HG02981 (cell line): Measurements from ENCODE around the gene ZMIZ1.

Source experiments
- ATAC-seq: cut with Tn5 transposase; IDR thresholded peaks from one replicate; pipeline ENCODE4 v1.9.1; 2021; ENCODE audit warnings: mild to moderate bottlenecking, moderate library complexity; ENCODE audit not compliant: unreplicated experiment

The ZMIZ1 gene

GRCh38 chr10:79068562-79069324 is at the start of gene ZMIZ1:
ZMIZ1 (plus strand) TSS chr10:79068966; CDS start chr10:79201633, 132,667 bp downstream.
- ATAC-seq = peak; percentile 52

GRCh38 chr10:79019441-79020014 is 49.2 kb upstream of the ZMIZ1 start:
- ATAC-seq = no peak

- ATAC-seq = no peak
Observed at GRCh38 chr10:79020015-79020491, 48.7 kb upstream of the ZMIZ1 start.

DNA sequence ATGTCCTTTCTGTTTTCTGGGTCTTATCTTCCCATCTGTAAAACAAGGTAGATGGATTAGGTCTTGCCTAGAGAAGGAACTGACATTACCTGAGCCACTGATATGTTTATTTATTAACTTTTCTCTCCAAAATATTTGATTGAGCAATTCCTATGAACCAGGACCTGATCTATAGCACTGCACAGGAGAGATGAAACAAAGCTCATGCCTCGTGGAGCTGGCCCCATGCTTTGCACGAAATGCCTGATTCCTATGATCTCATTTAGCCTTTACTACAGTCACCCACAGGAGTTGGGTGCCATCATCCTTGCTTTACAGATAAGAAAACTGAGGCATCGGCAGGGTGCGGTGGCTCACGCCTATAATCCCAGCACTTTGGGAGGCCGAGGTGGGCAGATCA is 48.2 kb upstream of the ZMIZ1 start:
- ATAC-seq = no peak

DNA sequence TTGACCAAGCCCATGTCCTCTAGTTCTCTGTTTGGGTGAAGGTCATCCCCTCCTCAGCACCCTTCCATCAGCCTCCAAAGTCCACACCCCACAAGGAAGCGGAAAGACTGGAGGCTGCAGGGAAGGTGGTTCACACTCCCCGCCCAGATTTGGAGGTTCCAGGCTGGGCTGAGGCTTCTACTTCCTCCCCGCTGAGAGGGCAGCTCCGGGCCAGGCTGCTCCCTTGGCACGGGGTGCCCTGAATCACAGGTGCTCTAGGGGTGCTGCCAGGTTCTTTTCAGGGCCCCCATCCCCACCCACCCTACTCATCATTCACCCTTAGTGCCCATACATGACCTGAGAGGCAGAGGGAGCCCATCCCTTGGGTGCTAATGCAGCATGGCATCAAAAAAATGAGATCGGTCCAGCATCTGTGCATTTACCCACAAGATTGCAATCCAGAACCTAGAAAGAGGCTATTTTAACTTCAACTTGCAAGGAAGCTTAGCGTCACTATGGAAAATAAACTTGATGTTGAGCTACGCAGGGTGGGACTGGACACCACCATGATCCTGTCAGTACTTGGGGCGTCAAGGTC is 47.3 kb upstream of the ZMIZ1 start:
- ATAC-seq = no peak

DNA sequence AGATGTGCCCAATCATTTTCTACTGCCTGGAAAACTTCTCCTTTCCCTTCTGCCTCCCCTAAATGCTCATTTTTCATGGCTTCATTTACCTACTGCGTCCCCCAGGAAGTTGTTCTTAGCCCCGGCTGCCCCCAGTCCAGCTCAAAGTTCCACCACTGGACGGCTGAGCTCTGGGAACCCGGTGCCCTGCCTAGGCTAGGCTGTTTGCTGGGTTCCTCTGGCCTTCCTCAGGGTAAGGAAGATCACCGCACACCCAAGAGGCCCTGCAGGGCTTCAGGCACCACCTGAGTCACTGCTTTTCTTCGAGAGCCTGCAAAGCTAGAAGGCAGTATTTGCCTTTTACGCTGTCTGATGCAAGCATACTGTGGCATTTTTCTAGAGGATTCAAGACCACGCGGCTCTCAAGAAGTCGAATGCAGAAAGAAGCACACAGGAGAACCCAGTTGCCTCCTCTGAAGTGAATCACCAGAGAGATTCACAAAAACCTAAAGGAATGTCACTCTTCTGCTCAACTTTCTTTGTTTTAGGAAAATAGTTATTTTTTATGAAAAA is 46.7 kb upstream of the ZMIZ1 start:
- ATAC-seq = no peak

DNA sequence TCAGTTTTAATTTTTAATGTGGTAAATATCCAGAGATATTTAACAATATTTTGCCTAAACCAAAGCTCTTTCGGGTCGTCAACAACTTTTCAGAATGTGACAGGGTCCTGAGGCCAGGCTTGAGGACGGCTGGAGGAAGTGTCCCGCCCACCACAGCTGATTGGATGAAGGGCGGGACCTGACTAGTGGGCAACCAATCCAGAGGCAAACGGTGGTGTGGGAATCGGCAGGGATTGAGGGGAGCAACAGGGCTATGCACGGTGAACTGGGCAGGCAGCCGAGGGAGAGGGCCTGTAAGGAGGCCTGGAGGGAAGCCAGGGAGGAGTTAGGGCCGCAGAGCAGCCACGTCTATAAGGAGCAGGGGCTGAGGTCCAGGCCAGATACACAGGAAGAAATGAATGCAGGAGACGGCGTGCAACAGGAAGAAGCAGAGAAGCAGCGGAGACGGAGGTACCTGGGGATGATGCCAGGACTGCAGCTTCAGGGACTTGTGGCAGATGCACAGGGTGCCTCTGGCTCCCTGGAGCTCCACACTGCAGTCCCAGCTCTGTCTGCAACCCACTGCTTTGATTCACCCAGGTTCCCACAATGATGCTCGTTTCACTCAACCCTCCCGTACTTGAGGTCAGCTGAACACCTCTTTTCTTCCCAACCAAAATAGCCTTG is 46.1 kb upstream of the ZMIZ1 start:
- ATAC-seq = no peak

DNA sequence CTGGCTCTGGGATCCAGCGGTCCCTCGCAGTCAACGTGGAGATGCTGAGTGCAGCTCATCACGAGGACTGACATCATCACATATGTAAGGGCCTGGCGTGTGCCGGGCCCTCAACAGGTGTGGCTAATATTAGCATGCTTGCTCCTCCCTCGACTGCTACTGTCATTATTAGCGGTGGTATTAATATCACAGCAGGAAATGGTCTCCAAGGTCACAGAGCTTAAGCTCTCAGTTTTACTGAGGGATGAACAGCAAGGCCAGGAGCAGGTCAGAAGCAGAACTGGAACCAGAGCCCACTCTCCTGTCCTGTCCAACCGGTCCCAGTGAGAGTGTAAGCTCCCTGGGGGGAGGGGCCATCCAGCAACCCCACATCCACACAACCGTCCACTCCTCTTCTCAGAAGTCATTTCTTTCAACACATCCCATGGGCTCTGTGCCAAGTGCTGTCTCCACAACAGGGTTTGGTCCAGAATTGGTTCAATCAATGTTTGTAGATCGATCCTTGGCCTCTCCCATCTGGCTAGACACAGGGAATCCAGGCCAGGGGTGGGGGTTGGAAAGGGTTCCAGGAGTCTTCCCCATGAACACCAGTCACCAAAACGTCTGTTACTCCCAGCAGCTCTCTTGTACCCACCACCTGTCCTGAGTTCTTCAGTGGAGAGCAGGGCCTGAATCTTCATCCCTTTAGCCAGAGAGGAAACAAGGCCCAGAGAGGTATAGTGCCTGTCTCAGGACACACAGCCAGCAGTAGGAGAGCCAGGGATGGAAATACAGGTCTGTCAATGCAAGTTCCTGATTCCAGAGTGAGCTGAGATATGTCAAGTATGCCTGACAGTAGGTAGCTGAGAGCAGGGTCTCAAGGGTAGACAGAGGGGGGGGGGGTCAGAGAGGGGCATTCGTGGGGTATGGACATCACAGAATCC is 45.3 kb upstream of the ZMIZ1 start:
- peak; percentile 60 for ATAC-seq

- no peak for ATAC-seq
Observed at GRCh38 chr10:79024296-79024695, 44.5 kb upstream of the ZMIZ1 start.

- no peak for ATAC-seq
Observed at GRCh38 chr10:79024720-79025198, 44.0 kb upstream of the ZMIZ1 start.

DNA sequence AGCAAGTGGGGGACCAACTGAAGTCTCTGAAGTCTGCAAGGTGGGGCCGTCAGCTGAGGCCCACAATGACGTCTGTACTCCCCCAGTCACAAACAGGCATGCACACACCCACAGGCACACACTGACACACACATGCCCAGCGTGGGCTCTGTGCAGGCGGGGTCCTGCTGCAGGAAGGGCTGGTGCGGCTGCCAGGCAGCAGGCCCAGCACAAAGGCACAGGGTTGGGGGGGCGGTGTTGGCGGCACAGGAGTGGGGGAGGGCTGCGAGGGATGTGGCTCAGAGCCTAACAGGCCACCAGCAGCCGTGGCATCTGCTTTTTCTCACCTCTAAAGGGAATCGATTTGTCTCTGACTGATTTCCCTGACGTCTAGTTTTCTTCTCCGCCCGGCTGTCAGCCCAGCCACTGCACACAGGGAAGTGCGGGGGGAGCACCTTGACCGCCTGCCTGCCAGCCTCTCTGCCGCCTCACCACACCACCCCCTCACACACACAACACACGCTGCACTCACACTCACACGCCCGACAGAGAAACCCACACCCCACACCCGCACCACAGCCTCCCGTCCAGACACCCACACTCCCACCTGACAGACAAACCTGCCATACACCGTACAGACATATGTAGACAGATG is 43.5 kb upstream of the ZMIZ1 start:
- ATAC-seq = no peak

DNA sequence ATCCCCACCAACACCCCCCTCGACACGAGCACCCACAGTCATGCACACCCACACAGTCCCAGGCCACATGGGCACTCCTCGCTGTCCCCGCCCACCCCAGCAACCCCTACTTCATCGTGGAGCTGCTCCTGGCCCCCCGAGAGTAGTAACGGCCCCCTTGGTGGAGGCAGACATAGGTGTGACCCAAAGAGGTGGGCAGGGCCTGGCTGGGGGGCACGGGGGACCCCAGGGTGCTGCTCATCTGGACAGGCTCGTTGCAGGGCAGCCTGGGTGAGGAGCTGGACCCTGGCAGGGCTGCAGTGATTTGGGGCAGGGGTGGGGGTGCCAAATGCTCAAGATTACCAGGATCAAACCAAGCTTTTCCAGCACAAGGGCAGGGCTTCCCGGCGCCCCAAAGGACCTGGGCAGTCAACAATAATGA is 42.4 kb upstream of the ZMIZ1 start:
- no peak for ATAC-seq

DNA sequence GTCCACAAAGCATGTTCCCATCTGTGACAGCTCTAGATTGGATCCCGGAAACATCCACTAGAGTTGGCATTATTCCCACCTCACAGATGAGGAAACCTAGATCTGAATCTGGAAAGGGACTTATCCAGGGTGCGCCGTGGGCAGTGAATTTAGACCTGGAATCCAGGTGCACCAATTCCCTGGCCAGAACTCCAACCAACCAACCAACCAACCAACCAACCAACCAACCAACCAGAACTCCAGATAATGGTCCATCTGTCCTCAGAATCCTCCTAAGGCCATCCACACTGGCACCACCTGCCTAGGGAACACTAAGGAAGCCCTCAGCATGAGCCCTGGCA is 42.0 kb upstream of the ZMIZ1 start:
- no peak for ATAC-seq

DNA sequence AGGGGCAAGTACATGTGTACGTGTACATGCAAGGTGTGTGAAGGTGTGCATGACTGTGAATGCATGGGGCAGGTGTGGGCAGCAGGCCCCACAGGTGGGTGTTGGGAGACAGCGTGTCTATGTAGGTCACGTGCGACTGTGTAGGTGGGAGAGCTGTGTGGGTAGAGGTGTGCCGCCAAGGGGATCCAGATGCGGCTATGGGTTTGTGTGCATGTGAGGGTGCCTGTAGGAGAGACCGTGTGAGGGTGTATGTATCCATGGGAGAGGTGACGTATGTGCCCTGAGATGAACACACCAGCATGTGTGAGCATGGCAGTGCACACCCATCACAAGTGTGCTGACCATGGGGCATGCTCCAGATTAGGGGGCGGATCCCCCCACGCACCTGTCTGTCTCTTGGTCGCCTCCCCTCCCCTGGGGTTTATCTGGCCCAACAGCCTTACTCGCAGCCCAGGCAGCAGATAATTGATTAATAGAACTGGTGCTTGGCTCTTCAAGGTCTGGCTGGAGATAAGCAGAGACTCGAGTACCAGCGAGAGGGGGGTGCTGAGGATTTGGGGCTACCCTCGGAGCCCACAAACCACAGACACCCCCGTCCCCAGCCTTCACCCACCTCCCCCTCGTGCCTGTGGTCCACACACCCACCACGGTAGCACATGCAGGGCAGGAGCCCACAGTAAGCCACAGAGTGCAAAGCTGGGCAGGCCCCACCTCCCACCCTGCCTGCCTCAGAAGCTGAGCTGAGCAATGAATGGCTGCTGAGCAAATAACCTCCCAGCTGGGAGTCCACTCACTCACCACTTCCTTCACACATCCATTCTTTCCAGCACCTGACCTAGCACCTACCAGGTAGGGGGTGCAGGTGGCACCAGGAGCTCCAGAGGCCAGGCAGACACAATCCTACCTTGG is 41.4 kb upstream of the ZMIZ1 start:
- ATAC-seq = no peak

GRCh38 chr10:79028056-79028430 is 40.7 kb upstream of the ZMIZ1 start:
- no peak for ATAC-seq

GRCh38 chr10:79028451-79029010 is 40.2 kb upstream of the ZMIZ1 start:
- no peak for ATAC-seq

DNA sequence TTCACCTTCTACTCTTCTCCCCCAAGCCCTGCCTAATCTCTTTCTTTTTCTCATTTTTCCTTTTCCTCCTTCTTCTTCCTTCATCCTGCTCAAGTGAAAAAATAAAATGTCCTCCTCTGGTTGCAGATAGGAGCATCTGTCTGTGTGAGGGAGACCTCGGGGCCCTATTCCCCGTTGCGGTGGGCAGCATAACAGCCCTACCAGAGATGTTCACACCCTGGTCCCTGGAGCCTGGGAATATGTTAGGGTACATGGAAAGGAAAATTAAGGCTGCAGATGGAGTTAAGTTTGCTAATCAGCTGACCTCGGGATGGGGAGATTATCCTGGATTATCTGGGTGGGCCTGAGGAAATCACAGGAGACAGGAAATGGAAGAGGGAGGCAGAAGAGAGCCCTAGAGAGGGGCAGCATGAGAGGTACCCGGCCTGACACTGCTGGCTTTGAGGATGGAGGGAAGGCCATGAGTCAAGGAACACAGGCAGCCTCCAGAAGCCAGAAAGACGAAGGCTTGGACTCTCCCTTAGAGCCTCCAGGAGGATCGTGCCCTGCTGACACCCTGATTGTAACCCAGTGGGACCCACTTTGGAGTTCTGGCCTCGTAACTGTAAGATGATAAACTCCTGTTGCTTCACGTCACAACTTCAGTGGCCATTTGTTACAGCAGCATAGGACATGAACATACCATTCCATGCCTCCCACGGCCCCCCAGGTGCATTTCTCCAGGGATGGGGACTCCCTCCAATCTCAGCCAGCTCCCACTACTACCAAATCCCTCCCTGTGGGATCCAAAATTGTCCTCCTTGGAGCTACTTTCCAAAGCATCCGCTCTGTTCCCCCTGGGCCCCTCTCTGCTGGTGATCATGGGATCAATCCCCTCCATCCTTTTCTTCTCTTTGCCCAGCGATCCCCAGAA is 39.0 kb upstream of the ZMIZ1 start:
- no peak for ATAC-seq
